ENCODE measurements around the gene OR6A2.
"Not testable (repeated sequence)": the region's sequence is repeated elsewhere in the genome, so short reads cannot be mapped to it uniquely, and the experiment has no call there.

Gene OR6A2

DNA sequence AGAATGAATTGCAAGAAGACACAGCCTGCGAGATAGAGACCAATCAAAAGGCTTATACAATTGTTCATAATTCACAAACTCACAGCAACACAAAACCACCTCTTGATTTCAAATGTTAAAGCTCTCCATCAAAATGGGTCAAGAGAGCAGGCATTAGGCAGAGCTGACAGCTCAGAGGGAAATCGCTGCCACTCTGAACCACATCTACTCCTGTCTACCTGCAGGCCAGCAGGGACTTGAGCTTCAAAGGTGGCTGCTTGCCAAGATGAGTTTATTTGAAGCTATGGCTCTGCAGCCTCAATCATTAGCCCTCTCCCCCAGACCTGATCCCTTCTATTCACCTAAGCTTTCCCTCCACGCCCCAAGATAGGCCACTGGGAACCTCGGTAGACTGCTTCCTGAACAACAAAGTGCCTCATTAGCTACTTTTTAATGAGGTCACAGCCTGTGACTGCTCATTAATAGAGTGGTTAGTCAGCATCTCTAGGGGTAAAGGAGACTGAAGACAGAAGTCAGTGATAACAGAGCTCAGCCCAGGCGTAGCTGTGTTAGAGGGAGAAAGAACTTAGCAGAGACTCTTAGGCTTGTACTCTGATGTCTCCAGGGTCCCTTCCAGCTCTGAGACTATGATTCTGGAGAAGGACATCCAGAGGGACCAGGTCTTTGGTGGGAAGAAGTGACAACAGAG, 24.8 kb upstream of the OR6A2 start:
- H3K9ac ChIP-seq: no peak overlapping the region
- no peak overlapping the region for H3K4me2 ChIP-seq
- H3K27ac ChIP-seq: no peak overlapping the region
- H3K27me3 ChIP-seq: no peaks in the 10 kb centered on the region
- H3K4me3 ChIP-seq: no peak overlapping the region
- H4K20me1 ChIP-seq: no peaks in the 10 kb centered on the region
- no peaks in the 10 kb centered on the region for H3K36me3 ChIP-seq
- peaks cover 0 to 4% (median 0%) of the 10 kb centered on the region in 10 experiments; a peak in 2 of 20 replicates for H3K4me1 ChIP-seq
- TF ChIP-seq Cebpa-rat (IDR thresholded peaks at IDR 0.05): no peak
- peaks cover 13 to 19% (median 17%) of the 10 kb centered on the region in 11 experiments for H3K9me3 ChIP-seq (replicated peaks in 1 of 11)

DNA sequence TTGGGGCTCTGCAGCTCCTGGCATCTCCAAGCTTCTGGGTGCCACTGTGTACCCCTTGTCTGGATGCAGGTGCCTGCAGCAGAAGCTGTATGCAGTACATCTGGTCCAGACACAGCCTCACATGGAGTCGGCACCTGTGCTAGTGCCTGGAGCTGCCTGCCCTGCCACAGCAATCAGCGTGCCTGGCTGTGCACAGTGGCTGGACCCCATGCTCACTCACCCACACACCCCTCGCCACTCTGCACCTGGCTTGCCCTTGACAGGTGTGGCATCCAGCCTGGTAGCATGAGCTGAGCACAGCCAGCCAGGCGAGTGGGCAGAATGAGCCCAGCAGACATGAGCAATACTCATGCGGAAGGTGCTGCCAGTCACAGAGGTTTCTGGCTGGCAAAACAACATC, 19.5 kb upstream of the OR6A2 start:
- Histone ChIP-seq H3K4me1 (peaks cover 0 to 4% (median 0%) of the 10 kb centered on the region in 10 experiments; a peak in 2 of 20 replicates), H3K4me3 (no peak overlapping the region), H3K27ac (no peak overlapping the region), H3K9ac (no peak overlapping the region), H3K4me2 (no peak overlapping the region), H3K27me3 (no peaks in the 10 kb centered on the region), H3K9me3 (replicated peaks in 1 of 11) (peaks cover 31 to 40% (median 35%) of the 10 kb centered on the region in 11 experiments), H3K36me3 (peaks cover 0 to 5% (median 0%) of the 10 kb centered on the region in 11 experiments; a peak in 2 of 22 replicates), H4K20me1 (no peaks in the 10 kb centered on the region)
- TF ChIP-seq Cebpa-rat (IDR thresholded peaks at IDR 0.05): no peak

DNA sequence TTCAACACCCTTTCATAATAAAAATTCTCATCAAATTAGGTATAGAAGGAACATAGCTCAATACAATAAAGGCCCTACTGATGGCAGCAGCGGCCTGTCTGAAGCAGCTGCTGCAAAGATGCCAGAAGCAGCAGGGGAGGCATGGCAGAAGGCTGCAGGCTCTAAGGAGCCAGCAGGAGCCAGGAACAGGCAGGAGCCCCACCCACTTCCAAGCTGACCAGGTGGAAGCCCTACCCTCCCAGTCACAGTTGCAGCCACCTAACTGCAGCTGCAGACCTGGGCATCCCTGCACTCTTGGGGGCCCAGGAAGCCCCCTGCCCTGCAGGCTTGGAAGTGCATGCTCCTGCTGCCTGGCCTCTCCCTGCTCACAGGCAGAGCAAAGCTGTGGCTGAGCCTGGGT, 18.2 kb upstream of the OR6A2 start:
- Histone ChIP-seq H3K27ac (no peak overlapping the region), H3K36me3 (peaks cover 0 to 5% (median 0%) of the 10 kb centered on the region in 11 experiments; a peak in 2 of 22 replicates), H3K9me3 (replicated peaks in 1 of 11) (peaks cover 31 to 44% (median 35%) of the 10 kb centered on the region in 11 experiments), H3K4me1 (peaks cover 0 to 6% (median 0%) of the 10 kb centered on the region in 10 experiments; a peak in 3 of 20 replicates), H4K20me1 (no peaks in the 10 kb centered on the region), H3K27me3 (no peaks in the 10 kb centered on the region), H3K4me3 (no peak overlapping the region), H3K9ac (no peak overlapping the region), H3K4me2 (no peak overlapping the region)
- no peak for TF ChIP-seq Cebpa-rat (IDR thresholded peaks at IDR 0.05)

DNA sequence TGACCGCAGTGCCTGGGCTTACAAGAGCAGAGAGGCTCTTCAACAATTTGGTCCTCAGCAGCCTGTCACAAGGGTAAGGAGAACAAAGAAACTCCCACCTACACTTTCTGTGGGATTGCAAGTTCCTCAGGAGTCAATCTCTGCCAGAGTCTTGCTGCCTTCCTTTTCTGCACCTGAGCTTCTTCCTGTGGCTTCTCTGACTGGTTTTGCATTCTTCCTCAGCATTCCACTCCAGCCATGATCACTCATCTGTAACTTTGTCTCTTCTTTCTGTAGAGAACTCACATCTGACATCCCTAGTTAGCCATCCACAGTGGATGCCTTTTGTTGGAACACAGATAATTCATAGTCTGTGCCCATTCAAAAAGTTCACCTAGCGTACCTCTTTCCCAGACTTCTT, 14.2 kb upstream of the OR6A2 start:
- Histone ChIP-seq H3K4me1 (peaks cover 0 to 6% (median 0%) of the 10 kb centered on the region in 10 experiments; a peak in 1 of 20 replicates), H3K9ac (no peak overlapping the region), H3K4me2 (no peak overlapping the region), H3K9me3 (replicated peaks in 1 of 11) (peaks cover 11 to 21% (median 12%) of the 10 kb centered on the region in 11 experiments), H3K27me3 (no peaks in the 10 kb centered on the region), H3K36me3 (peaks cover 0 to 5% (median 0%) of the 10 kb centered on the region in 11 experiments; a peak in 2 of 22 replicates), H3K27ac (no peak overlapping the region), H4K20me1 (no peaks in the 10 kb centered on the region), H3K4me3 (no peak overlapping the region)
- TF ChIP-seq Cebpa-rat (IDR thresholded peaks at IDR 0.05): no peak

- Histone ChIP-seq H4K20me1 (no peaks in the 10 kb centered on the region), H3K4me1 (peaks cover 0 to 6% (median 0%) of the 10 kb centered on the region in 10 experiments; a peak in 1 of 20 replicates), H3K27me3 (no peaks in the 10 kb centered on the region), H3K4me3 (no peak overlapping the region), H3K4me2 (0 out of 22 replicates have a peak overlapping the region, but pooled peaks of 1 of the 11 experiments have one; percentile 20), H3K36me3 (no peaks in the 10 kb centered on the region), H3K27ac (no peak overlapping the region), H3K9me3 (replicated peaks in 1 of 11) (peaks cover 0 to 9% (median under 1%) of the 10 kb centered on the region in 11 experiments; a peak in 13 of 22 replicates), H3K9ac (no peak overlapping the region)
- TF ChIP-seq Cebpa-rat (IDR thresholded peaks at IDR 0.05): no peak
These were observed 13.0 kb upstream of the OR6A2 start for GRCh38 chr11:6812390-6813005.

- H3K27ac ChIP-seq, H3K27me3 ChIP-seq, H3K36me3 ChIP-seq: not testable (repeated sequence)
These were observed 1.6 kb upstream of the OR6A2 start for GRCh38 chr11:6801075-6801474.

GRCh38 chr11:6794639-6795038, 4.8 kb downstream of the OR6A2 start:
- no peak for TF ChIP-seq Cebpa-rat (IDR thresholded peaks at IDR 0.05)

More at GRCh38 chr11:6801075-6801474, 1.6 kb upstream of the OR6A2 start:
- H3K4me2 ChIP-seq; H4K20me1 ChIP-seq; H3K4me3 ChIP-seq; H3K9me3 ChIP-seq (replicated peaks in 1 of 11); H3K9ac ChIP-seq: not testable (repeated sequence)
- H3K4me1 ChIP-seq: peaks cover 0 to 22% (median 0%) of the 10 kb centered on the region in 10 experiments; a peak in 6 of 20 replicates

GRCh38 chr11:6790546-6790945, 8.9 kb downstream of the OR6A2 start:
- Histone ChIP-seq H3K9ac (no peak overlapping the region), H3K36me3 (no peaks in the 10 kb centered on the region), H3K4me1 (no peaks in the 10 kb centered on the region), H3K27me3 (no peaks in the 10 kb centered on the region), H3K4me3 (no peak overlapping the region), H3K4me2 (no peak overlapping the region), H3K27ac (no peak overlapping the region), H4K20me1 (no peaks in the 10 kb centered on the region), H3K9me3 (replicated peaks in 1 of 11) (no peaks in the 10 kb centered on the region)
- TF ChIP-seq Cebpa-rat (IDR thresholded peaks at IDR 0.05): no peak

More at GRCh38 chr11:6794639-6795038, 4.8 kb downstream of the OR6A2 start:
- Histone ChIP-seq H3K27me3 (no peaks in the 10 kb centered on the region), H4K20me1 (no peaks in the 10 kb centered on the region), H3K9me3 (replicated peaks in 1 of 11) (no peaks in the 10 kb centered on the region), H3K4me3 (no peak overlapping the region), H3K4me1 (peaks cover 0 to 14% (median 0%) of the 10 kb centered on the region in 10 experiments; a peak in 6 of 20 replicates), H3K9ac (no peak overlapping the region), H3K36me3 (no peaks in the 10 kb centered on the region), H3K27ac (no peak overlapping the region), H3K4me2 (no peak overlapping the region)

DNA sequence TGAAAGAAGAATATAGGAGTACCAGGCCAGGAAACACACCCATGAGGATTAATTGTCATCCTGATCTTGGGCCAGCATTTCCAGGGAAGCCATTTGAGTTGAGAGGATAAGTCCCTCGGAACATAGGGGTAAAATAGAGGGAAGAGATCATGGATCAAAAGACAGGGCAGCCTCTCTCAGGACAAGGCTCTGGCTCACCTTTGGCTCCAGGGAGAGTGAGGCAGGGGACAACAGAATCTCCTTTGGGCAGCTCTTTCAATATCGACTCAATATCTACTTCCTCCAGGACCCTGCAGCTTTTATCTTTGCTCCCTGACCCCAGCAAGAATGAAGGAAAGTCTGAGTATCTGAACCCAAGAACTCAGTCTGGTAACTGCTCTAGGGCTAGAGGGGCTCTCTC, 16.8 kb downstream of the OR6A2 start, which contains the start of gene OR2AG1:
Gene OR2AG1, plus strand, starts transcription at position 301 of the 400 bp plus-strand sequence. CDS start 2,018 bp downstream, outside the sequence.
- no peak for TF ChIP-seq Cebpa-rat (IDR thresholded peaks at IDR 0.05)
- no peak within 1 kb of the TSS for H3K27ac ChIP-seq
- no peak within 1 kb of the TSS for H3K4me2 ChIP-seq
- no peaks in the 10 kb centered on the region for H4K20me1 ChIP-seq
- no peak within 1 kb of the TSS for H3K9ac ChIP-seq
- no peaks in the 10 kb centered on the region for H3K4me1 ChIP-seq
- no peak within 1 kb of the TSS for H3K4me3 ChIP-seq
- H3K9me3 ChIP-seq (replicated peaks in 1 of 11): no peaks in the 10 kb centered on the region
- no peaks in the 10 kb centered on the region for H3K27me3 ChIP-seq
- H3K36me3 ChIP-seq: no peaks in the 10 kb centered on the region
